Ishikawa (cell line): ENCODE measurements around the gene PPDPF.

Experiments used
- CEBPB ChIP-seq: IDR thresholded peaks from 2 replicates; pipeline ENCODE4 v1.6.1; 2012
- CREB1 ChIP-seq: IDR thresholded peaks from 2 replicates; pipeline ENCODE4 v1.6.1; 2012; ENCODE audit warnings: low read depth
- EGR1 ChIP-seq: IDR thresholded peaks from 2 replicates; pipeline ENCODE4 v1.6.1; 2012
- EP300 ChIP-seq: IDR thresholded peaks from 2 replicates; pipeline ENCODE4 v1.6.1; 2012; ENCODE audit warnings: borderline replicate concordance
- FOXM1 ChIP-seq: IDR thresholded peaks from 2 replicates; pipeline ENCODE4 v1.6.1; 2012; ENCODE audit warnings: low read depth, borderline replicate concordance
- NFIC ChIP-seq: IDR thresholded peaks from 2 replicates; pipeline ENCODE4 v1.6.1; 2012
- RAD21 ChIP-seq: IDR thresholded peaks from 2 replicates; pipeline ENCODE4 v1.6.1; 2012; ENCODE audit warnings: low read depth
- TAF1 ChIP-seq: IDR thresholded peaks from 2 replicates; pipeline ENCODE4 v1.6.1; 2012; ENCODE audit warnings: low read depth, mild to moderate bottlenecking
- TCF12 ChIP-seq: IDR thresholded peaks from 2 replicates; pipeline ENCODE4 v1.6.1; 2012; ENCODE audit warnings: low read depth
- TEAD4 ChIP-seq: IDR thresholded peaks from 2 replicates; pipeline ENCODE4 v1.6.1; 2012
- YY1 ChIP-seq: IDR thresholded peaks from 2 replicates; pipeline ENCODE4 v1.6.1; 2012; ENCODE audit warnings: low read depth
- ZBTB7A ChIP-seq: IDR thresholded peaks from 2 replicates; pipeline ENCODE4 v1.6.1; 2012; ENCODE audit warnings: low read depth
- TF ChIP-seq, protein P1 (sequence below): IDR thresholded peaks from 2 replicates; pipeline ENCODE4 v1.6.1; 2012
- TF ChIP-seq, protein P2 (sequence below): IDR thresholded peaks from 2 replicates; pipeline ENCODE4 v1.6.1; 2012
- TF ChIP-seq, protein P3 (sequence below): IDR thresholded peaks from 2 replicates; pipeline ENCODE4 v1.6.1; 2012; ENCODE audit warnings: low read depth, mild to moderate bottlenecking

Gene PPDPF

DNA sequence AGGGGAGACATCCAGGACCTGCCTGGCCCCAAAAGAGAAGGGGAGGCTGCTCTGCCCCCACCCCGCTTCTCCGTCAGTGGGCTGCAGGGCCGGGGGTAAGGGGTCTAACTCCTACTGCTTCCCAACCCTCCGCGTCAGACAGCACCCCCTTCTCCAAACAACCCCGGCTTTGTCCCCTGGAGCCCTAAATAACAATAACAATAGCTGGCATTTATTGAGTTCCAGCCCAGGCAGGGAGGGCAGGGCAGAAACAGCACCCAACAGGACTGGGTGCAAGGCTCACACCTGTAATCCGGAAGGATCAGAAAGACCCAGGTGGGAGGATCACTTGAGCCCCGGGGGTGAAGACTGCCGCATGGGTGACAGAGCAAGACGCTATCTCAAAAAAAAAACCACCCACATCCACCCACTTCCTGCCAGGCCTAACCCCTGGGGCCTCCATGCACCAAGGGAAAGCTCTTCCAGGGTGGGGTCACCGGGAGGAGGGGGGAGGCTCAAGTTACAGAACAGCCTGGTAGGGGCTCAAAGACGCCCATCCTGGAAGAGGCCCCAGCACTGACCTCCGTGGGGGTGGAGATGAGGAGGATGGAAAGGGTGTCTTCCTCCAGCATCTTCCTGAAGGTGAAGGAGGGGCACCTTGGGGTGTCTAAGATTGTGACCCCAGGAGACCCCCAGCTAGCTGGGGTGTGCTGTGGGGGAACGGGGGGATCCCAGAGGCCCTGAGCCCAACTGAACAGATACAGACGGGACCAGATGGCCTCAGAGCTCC lies 32.1 kb downstream of the PPDPF start:
- TF ChIP-seq NFIC (peak; percentile 80), CEBPB (peak; percentile 30; the same call in 1 of the 2 replicates), YY1 (no peak), RAD21 (peak; percentile 8), TAF1 (peak; percentile 32), ZBTB7A (peak; percentile 86), TEAD4 (peak; percentile 70), EGR1 (peak; percentile 92), CREB1 (no peak), TCF12 (peak; percentile 98), FOXM1 (peak; percentile 89), EP300 (peak; percentile 96)
- TF ChIP-seq, protein P1, sequence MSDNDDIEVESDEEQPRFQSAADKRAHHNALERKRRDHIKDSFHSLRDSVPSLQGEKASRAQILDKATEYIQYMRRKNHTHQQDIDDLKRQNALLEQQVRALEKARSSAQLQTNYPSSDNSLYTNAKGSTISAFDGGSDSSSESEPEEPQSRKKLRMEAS, result peak; percentile 63; the same call in 1 of the 2 replicates
- TF ChIP-seq, protein P2, sequence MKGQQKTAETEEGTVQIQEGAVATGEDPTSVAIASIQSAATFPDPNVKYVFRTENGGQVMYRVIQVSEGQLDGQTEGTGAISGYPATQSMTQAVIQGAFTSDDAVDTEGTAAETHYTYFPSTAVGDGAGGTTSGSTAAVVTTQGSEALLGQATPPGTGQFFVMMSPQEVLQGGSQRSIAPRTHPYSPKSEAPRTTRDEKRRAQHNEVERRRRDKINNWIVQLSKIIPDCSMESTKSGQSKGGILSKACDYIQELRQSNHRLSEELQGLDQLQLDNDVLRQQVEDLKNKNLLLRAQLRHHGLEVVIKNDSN, result peak; percentile 47; the same call in 1 of the 2 replicates
- TF ChIP-seq, protein P3, sequence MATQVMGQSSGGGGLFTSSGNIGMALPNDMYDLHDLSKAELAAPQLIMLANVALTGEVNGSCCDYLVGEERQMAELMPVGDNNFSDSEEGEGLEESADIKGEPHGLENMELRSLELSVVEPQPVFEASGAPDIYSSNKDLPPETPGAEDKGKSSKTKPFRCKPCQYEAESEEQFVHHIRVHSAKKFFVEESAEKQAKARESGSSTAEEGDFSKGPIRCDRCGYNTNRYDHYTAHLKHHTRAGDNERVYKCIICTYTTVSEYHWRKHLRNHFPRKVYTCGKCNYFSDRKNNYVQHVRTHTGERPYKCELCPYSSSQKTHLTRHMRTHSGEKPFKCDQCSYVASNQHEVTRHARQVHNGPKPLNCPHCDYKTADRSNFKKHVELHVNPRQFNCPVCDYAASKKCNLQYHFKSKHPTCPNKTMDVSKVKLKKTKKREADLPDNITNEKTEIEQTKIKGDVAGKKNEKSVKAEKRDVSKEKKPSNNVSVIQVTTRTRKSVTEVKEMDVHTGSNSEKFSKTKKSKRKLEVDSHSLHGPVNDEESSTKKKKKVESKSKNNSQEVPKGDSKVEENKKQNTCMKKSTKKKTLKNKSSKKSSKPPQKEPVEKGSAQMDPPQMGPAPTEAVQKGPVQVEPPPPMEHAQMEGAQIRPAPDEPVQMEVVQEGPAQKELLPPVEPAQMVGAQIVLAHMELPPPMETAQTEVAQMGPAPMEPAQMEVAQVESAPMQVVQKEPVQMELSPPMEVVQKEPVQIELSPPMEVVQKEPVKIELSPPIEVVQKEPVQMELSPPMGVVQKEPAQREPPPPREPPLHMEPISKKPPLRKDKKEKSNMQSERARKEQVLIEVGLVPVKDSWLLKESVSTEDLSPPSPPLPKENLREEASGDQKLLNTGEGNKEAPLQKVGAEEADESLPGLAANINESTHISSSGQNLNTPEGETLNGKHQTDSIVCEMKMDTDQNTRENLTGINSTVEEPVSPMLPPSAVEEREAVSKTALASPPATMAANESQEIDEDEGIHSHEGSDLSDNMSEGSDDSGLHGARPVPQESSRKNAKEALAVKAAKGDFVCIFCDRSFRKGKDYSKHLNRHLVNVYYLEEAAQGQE, result no peak

DNA sequence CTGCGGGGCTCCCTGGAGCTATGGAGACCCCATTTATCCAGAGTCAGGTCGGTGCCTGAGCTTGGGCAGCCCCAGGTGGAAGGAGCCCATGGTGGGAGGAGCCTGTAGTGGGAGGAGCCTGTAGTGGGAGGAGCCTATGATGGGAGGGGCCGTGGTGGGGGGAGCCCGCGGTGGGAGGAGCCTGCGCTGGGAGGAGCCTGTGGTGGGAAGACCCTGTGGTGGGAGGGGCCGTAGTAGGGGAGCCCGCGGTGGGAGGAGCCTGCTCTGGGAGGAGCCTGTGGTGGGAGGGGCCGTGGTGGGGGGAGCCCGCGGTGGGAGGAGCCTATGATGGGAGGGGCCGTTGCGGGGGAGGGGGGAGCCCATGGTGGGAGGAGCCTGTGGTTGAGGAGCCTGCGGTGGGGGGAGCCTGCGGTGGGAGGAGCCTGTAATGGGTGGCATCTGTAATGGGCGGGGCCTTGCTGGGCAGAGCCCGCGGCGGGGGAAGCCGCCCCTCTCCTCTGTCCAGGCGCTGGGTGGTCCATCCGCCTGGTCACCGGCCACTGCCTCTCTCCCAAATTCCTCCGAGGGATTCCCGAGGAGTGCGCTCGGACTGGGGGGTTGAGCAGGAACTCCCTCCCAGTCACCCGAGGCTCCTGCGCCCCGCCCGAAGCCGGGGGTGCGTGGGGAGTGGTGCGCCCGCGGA lies 32.8 kb downstream of the PPDPF start:
- TF ChIP-seq, protein P3, result no peak
- peak; percentile 35; the same call in 1 of the 2 replicates for TF ChIP-seq TAF1

DNA sequence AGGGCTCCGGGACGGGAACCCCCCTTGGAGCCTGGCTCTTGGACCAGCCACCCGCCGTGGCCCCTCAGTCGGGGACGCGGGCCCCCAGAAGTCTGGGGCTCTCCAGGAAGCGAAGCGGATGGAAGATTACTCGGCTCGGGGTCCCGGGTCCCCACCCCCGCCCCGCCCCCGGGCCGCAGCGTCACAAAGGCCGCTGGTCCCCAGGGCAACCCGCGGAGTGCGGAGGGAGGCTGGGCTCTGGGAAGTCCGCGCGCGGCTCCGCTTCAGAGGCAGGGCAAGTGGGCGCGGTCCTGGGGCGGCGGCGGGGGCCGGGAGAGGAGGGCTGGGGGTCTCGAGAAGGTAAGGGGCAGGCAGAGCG lies 33.3 kb downstream of the PPDPF start, which contains the start of gene FNDC11:
FNDC11 (plus strand) TSS at position 227 of the 358 bp plus-strand sequence. CDS start 1,505 bp downstream, outside the sequence.
- TF ChIP-seq CREB1 (0 out of 2 replicates have a peak, but pooled peaks have one; percentile 18), FOXM1 (no peak), NFIC (no peak), ZBTB7A (peak; percentile 74; the same call in 1 of the 2 replicates)
- TF ChIP-seq, protein P3, result no peak

DNA sequence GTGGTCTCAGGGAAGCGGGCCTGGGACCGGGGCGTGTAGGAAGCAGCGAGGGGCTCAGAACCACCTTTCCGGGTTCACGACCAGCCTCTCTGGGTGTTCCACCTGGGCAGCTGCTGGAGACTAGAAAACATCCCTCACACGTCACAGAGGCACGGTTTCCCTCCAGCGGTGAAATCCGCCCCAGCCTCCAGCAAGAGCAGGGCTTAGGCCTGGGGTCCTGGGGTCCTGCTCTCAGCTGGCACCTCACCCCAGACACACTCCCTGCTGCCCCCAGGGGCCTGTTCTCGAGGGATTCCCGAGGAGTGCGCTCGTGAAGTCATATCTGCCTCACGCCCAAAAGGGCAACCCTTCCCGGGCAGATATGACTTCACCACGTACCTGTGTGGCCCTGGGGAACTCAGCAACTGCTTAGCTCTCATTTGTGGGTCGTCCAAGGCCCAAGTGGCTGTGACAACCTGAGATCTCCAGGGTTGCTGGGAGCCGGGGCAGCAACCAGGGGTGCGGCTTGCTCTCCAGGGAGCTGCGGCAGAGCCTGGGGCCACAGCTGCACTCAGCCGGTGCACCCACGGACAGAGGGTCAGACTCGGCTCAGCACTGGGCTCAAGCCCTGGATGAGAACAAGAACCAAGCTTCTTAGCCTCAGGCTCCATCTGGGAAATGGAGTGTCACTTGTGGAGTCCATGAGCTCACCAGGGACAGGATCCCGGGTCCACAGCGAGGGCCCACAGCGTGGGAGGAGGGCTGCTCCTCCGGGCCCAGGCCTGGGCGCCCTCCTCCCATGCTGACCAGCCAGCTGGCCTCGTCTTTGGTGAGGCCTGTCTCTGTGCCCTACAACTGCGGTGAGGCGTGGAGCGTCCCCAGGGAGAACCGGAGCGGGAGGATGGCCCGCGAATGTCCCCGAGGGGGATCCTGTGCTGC lies 34.1 kb downstream of the PPDPF start:
- TF ChIP-seq NFIC (no peak), CREB1 (no peak), ZBTB7A (no peak), TAF1 (no peak), CEBPB (no peak), TEAD4 (no peak), YY1 (no peak), FOXM1 (no peak), EP300 (no peak), EGR1 (no peak)
- TF ChIP-seq, protein P2, result no peak
- TF ChIP-seq, protein P3, result no peak
